HG03457 (cell line): Measurements from ENCODE around the gene SLCO2A1.

Source experiments
- ATAC-seq: cut with Tn5 transposase; IDR thresholded peaks from one replicate; pipeline ENCODE4 v1.9.1; 2021; ENCODE audit warnings: moderate number of reproducible peaks; ENCODE audit not compliant: unreplicated experiment

The SLCO2A1 gene

GRCh38 chr3:133915685-133916658 is 113.8 kb downstream of the SLCO2A1 start:
- no peak for ATAC-seq

DNA sequence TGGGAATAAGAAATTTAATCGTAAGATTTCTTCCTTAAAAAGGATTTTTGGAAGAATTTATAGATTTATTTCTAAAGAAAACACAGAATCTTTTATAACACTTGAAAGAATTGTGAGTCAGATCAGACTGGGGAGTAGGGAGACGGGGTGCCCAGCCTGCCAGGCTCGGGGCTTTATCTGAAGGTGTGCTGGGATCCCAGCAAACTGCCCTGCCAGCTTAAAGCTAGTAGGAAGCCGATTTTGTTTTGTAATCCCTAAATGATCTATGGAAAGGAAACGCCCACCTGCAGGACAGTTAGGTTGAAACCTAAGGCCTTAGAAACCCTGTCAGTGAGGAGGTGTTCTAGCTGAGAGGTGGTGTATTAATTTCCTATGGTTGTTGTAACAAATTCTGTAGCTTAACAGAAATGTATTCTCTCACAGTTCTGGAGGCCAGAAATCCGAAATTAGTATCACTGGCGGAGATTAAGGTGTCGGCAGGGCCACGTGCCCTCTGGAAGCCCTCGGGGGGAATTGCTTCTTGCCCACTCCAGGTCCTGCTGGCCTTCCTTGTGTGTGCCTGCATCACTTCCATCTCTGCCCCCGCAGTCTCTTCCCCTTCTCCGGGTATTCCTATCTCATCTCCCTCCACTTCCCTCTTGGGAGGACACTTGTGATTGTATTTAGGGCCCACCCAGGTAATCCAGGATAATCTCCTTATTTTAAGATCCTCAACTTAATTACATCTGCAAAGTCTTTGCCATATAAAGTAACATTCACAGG is 114.7 kb downstream of the SLCO2A1 start:
- no peak for ATAC-seq

GRCh38 chr3:133910422-133910821 is 119.3 kb downstream of the SLCO2A1 start:
- no peak for ATAC-seq

- ATAC-seq: no peak
These were observed 124.3 kb downstream of the SLCO2A1 start for GRCh38 chr3:133905376-133905775.

GRCh38 chr3:133901847-133902246 is 127.9 kb downstream of the SLCO2A1 start:
- ATAC-seq: no peak

GRCh38 chr3:133901083-133901482 is 128.6 kb downstream of the SLCO2A1 start:
- ATAC-seq: no peak

DNA sequence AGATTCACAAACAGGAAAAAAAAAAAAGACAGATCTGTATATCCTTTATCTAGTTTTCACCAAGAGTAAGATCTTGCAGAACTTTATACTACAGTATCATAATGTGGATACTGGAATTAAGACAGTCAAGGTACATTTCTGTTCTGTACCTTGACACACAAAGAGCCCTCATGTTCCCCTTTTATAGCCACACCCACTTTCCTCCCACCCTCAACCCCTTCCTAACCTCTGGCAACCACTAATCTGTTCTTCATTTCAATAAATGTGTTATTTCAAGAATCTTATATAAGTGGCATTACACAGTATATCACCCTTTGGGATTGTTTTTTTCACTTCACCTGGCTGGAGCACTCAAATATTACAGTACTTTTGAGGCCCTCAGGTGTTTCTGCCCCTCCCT is 130.4 kb downstream of the SLCO2A1 start:
- ATAC-seq: no peak

DNA sequence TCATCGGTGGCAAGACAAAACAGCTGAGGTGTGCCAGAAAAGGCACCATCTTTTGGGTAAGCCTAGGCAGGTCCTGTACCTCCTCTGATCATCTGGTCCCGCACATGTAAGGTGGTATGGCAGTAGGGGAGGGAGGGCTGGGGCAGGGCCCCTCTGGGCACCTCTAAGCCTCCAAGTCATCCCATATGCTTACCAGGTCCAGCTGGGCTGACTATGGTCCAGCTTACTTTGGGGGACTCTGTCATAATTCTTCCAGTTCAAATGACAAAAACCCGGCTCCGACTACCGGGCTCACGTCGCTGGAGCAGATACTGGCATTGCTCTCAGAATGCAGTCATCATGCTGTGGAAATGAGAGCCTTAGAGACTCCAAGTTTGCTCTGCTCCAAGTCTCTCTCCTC is 132.2 kb downstream of the SLCO2A1 start:
- ATAC-seq: no peak

- ATAC-seq: no peak
These were observed 133.5 kb downstream of the SLCO2A1 start for GRCh38 chr3:133896002-133896761.

DNA sequence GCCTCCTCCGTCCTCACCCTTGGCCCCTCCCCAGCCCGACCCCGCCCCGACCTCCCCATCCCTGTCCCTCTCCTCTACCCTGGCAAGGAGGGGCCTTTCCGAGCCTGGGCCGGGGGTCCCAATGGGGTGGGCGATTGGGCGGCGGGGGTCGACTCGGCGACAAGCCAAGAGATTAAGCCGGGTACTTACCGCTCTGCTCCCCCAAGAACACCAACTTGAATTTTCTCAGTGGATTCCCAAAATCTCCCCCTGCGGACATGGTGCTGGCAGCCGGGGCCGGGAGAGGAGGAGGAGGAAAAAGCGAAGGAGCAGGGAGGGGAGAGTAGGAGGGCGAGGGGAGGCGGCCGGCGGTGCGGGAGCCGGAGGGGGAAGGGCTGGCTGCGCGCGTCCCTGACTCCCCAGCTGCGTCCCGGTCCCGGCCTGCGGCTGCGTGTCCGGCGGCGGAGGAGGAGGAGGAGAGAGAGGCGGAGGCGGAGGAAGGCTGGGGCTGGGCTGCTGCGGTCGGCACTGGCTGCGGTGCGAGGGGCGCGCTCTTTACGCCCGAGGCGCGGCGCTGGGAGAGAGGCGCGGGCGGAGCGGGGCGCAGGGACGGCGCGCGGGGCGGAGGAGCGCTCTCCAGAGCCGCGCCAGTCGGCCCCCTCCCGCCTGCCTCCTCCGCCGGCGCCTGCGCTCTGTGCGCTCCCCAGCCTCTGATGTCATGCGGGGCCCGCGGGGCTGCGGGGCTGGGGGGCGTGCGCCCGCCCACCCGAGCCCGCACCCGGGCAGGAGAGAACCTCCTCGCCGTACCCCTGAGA is 134.3 kb downstream of the SLCO2A1 start, which contains the start of gene RAB6B:
RAB6B (minus strand) TSS at position 675 of the 794 bp plus-strand sequence; CDS start at position 259, 416 bp downstream.
- no peak for ATAC-seq

DNA sequence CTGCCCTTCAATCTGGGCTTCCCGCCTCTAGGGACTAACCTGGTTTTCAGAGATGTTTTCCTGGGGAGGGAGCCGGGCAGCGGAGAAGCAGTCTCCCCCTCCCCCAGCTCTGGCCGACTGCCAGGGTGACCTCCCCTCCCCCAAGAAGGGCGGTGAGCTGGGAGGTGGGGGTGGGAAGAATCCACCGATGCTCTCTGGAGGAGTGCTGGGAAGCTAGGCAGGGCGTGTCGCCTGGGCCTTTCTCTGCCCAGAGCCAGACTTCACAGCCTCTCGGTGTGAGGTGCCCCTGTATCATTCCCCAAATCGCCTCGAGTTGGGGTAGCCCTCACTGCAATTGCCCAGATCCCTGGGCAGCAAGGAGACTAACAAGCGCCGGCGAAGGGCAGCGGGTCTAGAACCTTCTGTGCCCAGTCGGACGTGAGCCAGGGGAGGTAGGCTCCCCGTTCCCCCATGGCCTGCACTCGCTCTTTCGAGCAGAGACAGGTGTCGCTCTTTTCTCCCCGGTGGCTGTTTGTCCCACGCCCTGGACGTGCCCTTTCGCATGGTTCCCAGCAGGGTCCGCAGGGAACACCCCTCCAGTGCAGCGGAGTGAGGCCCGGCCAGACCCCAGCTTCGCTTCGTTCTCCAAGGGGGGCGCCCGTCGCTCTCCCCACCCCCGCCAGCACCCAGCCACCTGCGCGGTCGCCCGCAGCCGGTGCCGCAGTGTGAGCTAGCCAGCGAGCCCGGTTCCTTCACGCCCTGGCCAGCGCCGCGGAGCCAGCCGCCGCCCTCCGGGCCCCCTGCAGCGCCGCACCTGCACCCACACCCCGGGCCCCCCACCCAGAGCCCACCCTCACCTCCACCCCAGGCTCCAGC is 135.1 kb downstream of the SLCO2A1 start:
- ATAC-seq: no peak

- no peak for ATAC-seq
These were observed 135.9 kb downstream of the SLCO2A1 start for GRCh38 chr3:133893683-133894352.

GRCh38 chr3:133892541-133893231 is 137.0 kb downstream of the SLCO2A1 start:
- ATAC-seq: no peak

GRCh38 chr3:133891662-133892378 is 137.9 kb downstream of the SLCO2A1 start:
- no peak for ATAC-seq

DNA sequence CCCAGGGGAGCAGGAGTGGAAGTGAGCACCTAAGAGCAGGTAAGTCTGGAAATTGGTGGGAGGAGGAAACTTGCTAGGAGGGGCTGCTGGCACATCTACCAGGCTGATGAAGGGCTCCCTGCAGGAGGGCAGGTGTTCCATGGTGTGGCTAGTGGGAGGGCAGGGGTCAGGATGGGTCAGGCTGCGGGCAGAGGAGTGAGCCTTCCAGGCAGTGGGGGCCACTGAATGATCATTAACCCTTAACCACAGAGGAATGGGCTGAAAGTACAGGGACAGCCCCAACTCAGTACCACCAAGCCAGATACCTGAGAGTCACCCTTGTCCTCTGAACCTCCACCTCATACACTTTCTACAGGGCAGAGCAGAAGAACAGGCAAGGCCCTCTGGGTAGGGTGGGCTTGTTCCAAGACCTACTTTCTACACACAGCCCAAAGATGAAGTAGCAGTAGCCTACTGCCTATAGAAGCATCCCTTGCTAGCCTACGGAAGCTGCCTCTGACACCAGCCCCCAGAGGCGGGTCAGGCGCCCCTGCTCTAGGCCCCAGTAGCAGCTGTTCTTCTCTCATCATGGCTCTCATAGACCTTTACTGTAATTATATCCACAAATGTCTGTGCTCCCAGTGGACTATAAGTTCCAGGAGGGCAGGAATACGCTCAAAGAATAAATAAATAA is 138.6 kb downstream of the SLCO2A1 start:
- ATAC-seq: no peak

DNA sequence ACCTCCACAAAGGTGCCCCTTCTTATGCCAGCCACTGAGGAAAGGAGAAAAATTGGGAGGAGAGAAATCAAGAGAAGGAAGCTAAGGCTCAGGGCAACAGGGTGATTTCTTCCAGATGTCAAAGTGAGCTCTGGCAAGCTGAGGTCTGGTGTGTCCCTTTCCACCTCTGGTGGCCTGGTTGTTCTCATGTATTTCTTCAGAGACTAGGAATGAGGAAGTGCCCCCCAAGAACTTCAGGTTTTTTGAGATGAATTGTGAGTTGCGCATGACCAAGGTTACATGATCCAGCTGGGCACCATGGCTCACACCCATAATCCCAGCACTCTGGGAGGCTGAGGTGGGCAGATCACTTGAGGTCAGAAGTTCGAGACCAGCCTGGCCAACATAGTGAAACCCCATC is 139.7 kb downstream of the SLCO2A1 start:
- no peak for ATAC-seq
